ENCODE results near the gene ARNT2.

DNA sequence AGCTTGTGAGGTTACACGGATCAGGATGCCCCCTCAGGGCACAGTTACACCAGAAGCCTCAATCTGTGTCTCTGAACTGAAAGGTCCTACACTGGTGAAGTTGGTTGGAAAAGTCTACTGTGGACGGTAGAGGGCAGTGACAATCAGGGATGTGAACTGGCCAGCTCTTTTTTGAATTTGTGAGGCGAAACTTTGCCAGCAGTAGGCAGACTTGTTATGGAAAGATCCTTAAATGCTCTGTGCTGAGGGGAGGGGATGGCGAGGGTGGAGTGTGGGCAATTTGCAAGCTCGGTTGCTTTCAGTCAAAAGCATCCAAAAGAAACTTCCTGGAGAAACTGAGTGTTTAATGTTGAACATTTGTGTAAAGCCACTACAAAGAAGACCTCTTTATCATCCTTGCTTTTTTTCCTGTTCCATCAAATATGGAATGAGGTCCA, 163.6 kb downstream of the ARNT2 start:
- TF ChIP-seq CTCF (IDR thresholded peaks at IDR 0.05) (peak; percentile 47 to 67 (median 59)), POLR2A (IDR thresholded peaks at IDR 0.05) (no peak)

Data from testis (tissue), 2 donors.